SU-DHL-6 (cell line): ENCODE measurements around the gene SLC44A3.

ENCODE experiments used
- EZH2phosphoT487 ChIP-seq: fragments of 200-600 bp; sonication (generic), shearing (Covaris generic); conservative IDR thresholded peaks from 2 replicates; pipeline ENCODE4 v1.6.1; 2018; ENCODE audit warnings: mild to moderate bottlenecking, antibody characterized with exemption, low read length, moderate library complexity, mixed read lengths
- TF ChIP-seq, protein P1 (sequence below): fragments of 200-600 bp; sonication (generic); IDR thresholded peaks from one replicate; pipeline ENCODE4 v1.5.1; 2017; ENCODE audit warnings: antibody characterized with exemption, mild to moderate bottlenecking, low read length, moderate library complexity; ENCODE audit not compliant: insufficient read depth, poor library complexity, severe bottlenecking

DNA sequence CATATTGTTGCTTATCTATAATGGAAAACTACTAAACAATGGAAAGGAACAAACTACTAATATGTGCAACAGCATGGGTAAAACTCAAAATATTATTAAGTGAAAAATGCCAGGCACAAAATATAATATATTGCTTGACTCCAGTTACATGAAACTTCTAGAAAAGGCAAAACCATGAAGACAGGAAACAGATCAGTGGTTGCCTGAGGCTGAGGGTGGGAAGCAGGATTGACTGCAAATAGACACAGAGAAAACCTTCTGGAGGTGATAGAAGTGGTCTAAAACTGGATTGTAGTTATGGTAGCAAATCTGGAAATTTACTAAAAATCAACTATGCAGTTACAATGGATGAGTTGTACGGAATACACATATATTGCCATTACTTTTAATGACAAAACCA lies 29.5 kb upstream of the SLC44A3 start:
- TF ChIP-seq, protein P1, sequence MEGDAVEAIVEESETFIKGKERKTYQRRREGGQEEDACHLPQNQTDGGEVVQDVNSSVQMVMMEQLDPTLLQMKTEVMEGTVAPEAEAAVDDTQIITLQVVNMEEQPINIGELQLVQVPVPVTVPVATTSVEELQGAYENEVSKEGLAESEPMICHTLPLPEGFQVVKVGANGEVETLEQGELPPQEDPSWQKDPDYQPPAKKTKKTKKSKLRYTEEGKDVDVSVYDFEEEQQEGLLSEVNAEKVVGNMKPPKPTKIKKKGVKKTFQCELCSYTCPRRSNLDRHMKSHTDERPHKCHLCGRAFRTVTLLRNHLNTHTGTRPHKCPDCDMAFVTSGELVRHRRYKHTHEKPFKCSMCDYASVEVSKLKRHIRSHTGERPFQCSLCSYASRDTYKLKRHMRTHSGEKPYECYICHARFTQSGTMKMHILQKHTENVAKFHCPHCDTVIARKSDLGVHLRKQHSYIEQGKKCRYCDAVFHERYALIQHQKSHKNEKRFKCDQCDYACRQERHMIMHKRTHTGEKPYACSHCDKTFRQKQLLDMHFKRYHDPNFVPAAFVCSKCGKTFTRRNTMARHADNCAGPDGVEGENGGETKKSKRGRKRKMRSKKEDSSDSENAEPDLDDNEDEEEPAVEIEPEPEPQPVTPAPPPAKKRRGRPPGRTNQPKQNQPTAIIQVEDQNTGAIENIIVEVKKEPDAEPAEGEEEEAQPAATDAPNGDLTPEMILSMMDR: no peak
- TF ChIP-seq EZH2phosphoT487: no peak
